Fibroblast of lung (primary cell): ENCODE results near the gene FTL. TPM values are rescaled to one million over a fixed set of nuclear protein-coding genes. Genes with fewer than 3 reads are reported as not detected.

Experiments used
- DNase-seq, 2 donors: peaks; one replicate each; pipeline versions ENCODE4 v3.0.0 to v3.0.0-alpha.2; 2010; ENCODE audit warnings: low read depth in 2 of 2
- H2AFZ ChIP-seq: 2 replicates; pipeline ENCODE4 v1.5.1; 2012; ENCODE audit warnings: low read length, control low read depth, inconsistent platforms
- H3K27ac ChIP-seq: 2 replicates; pipeline ENCODE4 v1.5.1; 2011; ENCODE audit warnings: low read length, control low read depth; ENCODE audit not compliant: insufficient read depth
- H3K27me3 ChIP-seq: 2 replicates; pipeline ENCODE4 v1.5.1; 2011; ENCODE audit warnings: mild to moderate bottlenecking, low read length; ENCODE audit not compliant: control insufficient read depth, insufficient read depth
- H3K36me3 ChIP-seq: 2 replicates; pipeline ENCODE4 v1.5.1; 2011; ENCODE audit warnings: low read length; ENCODE audit not compliant: control insufficient read depth, insufficient read depth
- H3K4me1 ChIP-seq: 2 replicates; pipeline ENCODE4 v1.5.1; 2011; ENCODE audit warnings: low read length; ENCODE audit not compliant: control insufficient read depth, insufficient read depth; ENCODE audit errors: extremely low read depth
- H3K4me2 ChIP-seq: 2 replicates; pipeline ENCODE4 v1.5.1; 2011; ENCODE audit warnings: low read length, control low read depth; ENCODE audit not compliant: insufficient read depth; ENCODE audit errors: extremely low read depth
- H3K4me3 ChIP-seq, 4 experiments: fragments of 200-600 bp in 1 of 4; sonication (generic) in 1 of 4; replicated peaks in 1 of 4; 2 replicates each; pipeline ENCODE4 v1.5.1; 2011 to 2016; ENCODE audit warnings: low read length in 4 of 4, low read depth in 3 of 4, mild to moderate bottlenecking in 3 of 4, control low read depth in 2 of 4, inconsistent platforms in 1 of 4, mixed read lengths in 1 of 4; ENCODE audit not compliant: insufficient read depth in 1 of 4; ENCODE audit errors: control extremely low read depth in 1 of 4
- H3K79me2 ChIP-seq: 2 replicates; pipeline ENCODE4 v1.5.1; 2012; ENCODE audit warnings: mild to moderate bottlenecking, low read length, inconsistent platforms; ENCODE audit not compliant: control insufficient read depth, insufficient read depth
- H3K9ac ChIP-seq: 2 replicates; pipeline ENCODE4 v1.5.1; 2011; ENCODE audit warnings: mild to moderate bottlenecking, low read length, control low read depth; ENCODE audit not compliant: insufficient read depth
- H3K9me3 ChIP-seq: 2 replicates; pipeline ENCODE4 v1.5.1; 2012; ENCODE audit warnings: low read depth, low read length; ENCODE audit not compliant: control insufficient read depth, insufficient read depth
- H4K20me1 ChIP-seq: 2 replicates; pipeline ENCODE4 v1.5.1; 2011; ENCODE audit warnings: low read length; ENCODE audit not compliant: control insufficient read depth, insufficient read depth; ENCODE audit errors: extremely low read depth
- EZH2 ChIP-seq: IDR thresholded peaks from 2 replicates; pipeline ENCODE4 v1.5.1; 2012; ENCODE audit warnings: low read length, control low read depth, mild to moderate bottlenecking; ENCODE audit errors: missing control alignments
- polyA plus RNA-seq, 2 donors: library from polyadenylated mRNA; depleted of rRNA in 1 of 2; stranded (reverse) in 1 of 2; unstranded in 1 of 2; fragments of >200 nt; gene quantifications; 2 replicates each; pipeline ENCODE4 v1.2.1, GENCODE V29; 2011 to 2012; ENCODE audit warnings: missing spikeins in 1 of 2
- total RNA-seq: library from RNA; depleted of rRNA; stranded (reverse); fragments of >200 nt; gene quantifications from 2 replicates; pipeline ENCODE4 v1.2.1, GENCODE V29; 2014
- TF ChIP-seq, protein P1 (sequence below), 2 donors: IDR thresholded peaks in 1 of 2; conservative IDR thresholded peaks in 1 of 2; 1 replicate in 1 of 2; 2 replicates in 1 of 2; pipeline ENCODE4 v1.5.1; 2011 to 2012; ENCODE audit warnings: low read length in 2 of 2, control low read depth in 1 of 2, inconsistent platforms in 1 of 2, low read depth in 1 of 2, mild to moderate bottlenecking in 1 of 2

Gene FTL
- total and polyA plus RNA-seq, 2 donors (not counting 1 experiment from before 2014, with no cell fraction given): 1,844 to 6,440 TPM

GRCh38 chr19:48970923-48971395 is 5.8 kb downstream of the FTL start:
- DNase-seq: peak; percentile 51 to 82
- Histone ChIP-seq H4K20me1 (peaks cover 6% of the 10 kb centered on the region), H3K27ac (peak overlapping the region; percentile 15), H3K4me3 (no peak overlapping the region), H3K79me2 (peaks cover 11% of the 10 kb centered on the region), H2AFZ (no peak overlapping the region), H3K9me3 (no peaks in the 10 kb centered on the region), H3K36me3 (peaks cover 29% of the 10 kb centered on the region), H3K4me1 (no peaks in the 10 kb centered on the region), H3K4me2 (no peak overlapping the region), H3K9ac (no peak overlapping the region), H3K27me3 (no peaks in the 10 kb centered on the region)
- TF ChIP-seq, protein P1, sequence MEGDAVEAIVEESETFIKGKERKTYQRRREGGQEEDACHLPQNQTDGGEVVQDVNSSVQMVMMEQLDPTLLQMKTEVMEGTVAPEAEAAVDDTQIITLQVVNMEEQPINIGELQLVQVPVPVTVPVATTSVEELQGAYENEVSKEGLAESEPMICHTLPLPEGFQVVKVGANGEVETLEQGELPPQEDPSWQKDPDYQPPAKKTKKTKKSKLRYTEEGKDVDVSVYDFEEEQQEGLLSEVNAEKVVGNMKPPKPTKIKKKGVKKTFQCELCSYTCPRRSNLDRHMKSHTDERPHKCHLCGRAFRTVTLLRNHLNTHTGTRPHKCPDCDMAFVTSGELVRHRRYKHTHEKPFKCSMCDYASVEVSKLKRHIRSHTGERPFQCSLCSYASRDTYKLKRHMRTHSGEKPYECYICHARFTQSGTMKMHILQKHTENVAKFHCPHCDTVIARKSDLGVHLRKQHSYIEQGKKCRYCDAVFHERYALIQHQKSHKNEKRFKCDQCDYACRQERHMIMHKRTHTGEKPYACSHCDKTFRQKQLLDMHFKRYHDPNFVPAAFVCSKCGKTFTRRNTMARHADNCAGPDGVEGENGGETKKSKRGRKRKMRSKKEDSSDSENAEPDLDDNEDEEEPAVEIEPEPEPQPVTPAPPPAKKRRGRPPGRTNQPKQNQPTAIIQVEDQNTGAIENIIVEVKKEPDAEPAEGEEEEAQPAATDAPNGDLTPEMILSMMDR (conservative IDR thresholded peaks at IDR 0.05 in 1 of 2, IDR thresholded peaks at IDR 0.05 in 1 of 2; ENCODE audit: low read depth in 1 of 2, low read length in 2 of 2): peak; percentile 95
- TF ChIP-seq EZH2: no peak

- TF ChIP-seq, protein P1 (conservative IDR thresholded peaks at IDR 0.05 in 1 of 2, IDR thresholded peaks at IDR 0.05 in 1 of 2; ENCODE audit: low read depth in 1 of 2, low read length in 2 of 2): peak in 1 of 2 donors; percentile 5
- TF ChIP-seq EZH2: no peak
- Histone ChIP-seq H3K27ac (no peak overlapping the region), H3K79me2 (no peaks in the 10 kb centered on the region), H3K9ac (no peak overlapping the region), H4K20me1 (no peaks in the 10 kb centered on the region), H3K9me3 (no peaks in the 10 kb centered on the region), H3K36me3 (peaks cover 16% of the 10 kb centered on the region), H3K4me3 (no peak overlapping the region), H3K4me2 (no peak overlapping the region), H3K4me1 (peaks cover 13% of the 10 kb centered on the region), H2AFZ (no peak overlapping the region), H3K27me3 (no peaks in the 10 kb centered on the region)
- no peak for DNase-seq
Observed at GRCh38 chr19:48975947-48976847, 11.1 kb downstream of the FTL start.

DNA sequence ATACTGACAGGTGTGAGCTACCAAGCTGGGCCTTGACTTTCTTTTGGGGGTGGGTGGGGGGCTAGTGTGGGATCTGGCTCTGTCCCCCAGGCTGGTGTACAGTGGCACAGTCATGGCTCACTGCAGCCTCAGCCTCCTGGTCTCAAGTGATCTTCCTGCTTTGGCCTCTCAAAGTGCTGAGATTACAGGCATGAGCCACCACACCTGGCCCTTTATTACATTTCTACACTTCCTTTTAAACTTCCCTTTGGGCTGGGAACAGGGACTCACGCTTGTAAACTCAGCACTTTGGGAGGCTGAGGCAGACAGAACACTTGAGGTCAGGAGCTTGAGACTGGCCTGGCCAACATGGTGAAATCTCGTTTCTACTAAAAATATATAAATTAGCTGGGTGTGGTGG is 12.0 kb downstream of the FTL start:
- no peak overlapping the region for H3K27ac ChIP-seq
- H3K79me2 ChIP-seq: no peaks in the 10 kb centered on the region
- H3K9ac ChIP-seq: no peak overlapping the region
- no peak overlapping the region for H3K4me3 ChIP-seq
- no peak for TF ChIP-seq EZH2
- TF ChIP-seq, protein P1 (conservative IDR thresholded peaks at IDR 0.05 in 1 of 2, IDR thresholded peaks at IDR 0.05 in 1 of 2; ENCODE audit: low read depth in 1 of 2, low read length in 2 of 2): no peak
- no peak overlapping the region for H2AFZ ChIP-seq
- peaks cover 21% of the 10 kb centered on the region for H3K36me3 ChIP-seq
- no peaks in the 10 kb centered on the region for H4K20me1 ChIP-seq
- H3K4me1 ChIP-seq: peaks cover 13% of the 10 kb centered on the region
- H3K9me3 ChIP-seq: no peaks in the 10 kb centered on the region
- no peaks in the 10 kb centered on the region for H3K27me3 ChIP-seq
- no peak overlapping the region for H3K4me2 ChIP-seq
- DNase-seq: no peak
